ENCODE results near the gene ATP13A3. TPM values are rescaled to one million over a fixed set of nuclear protein-coding genes. Genes with fewer than 3 reads are reported as not detected.
"Not testable (repeated sequence)": the region's sequence is repeated elsewhere in the genome, so short reads cannot be mapped to it uniquely, and the experiment has no call there.

Gene ATP13A3
- total and polyA plus RNA-seq, 9 of the 15 experiments (the other 6 are each of a cell fraction or from before 2014, with no cell fraction given), result 16.6 to 135 (median 86.6) TPM

- BruUV-seq (replicated peaks); H3K27me3 ChIP-seq (ENCODE audit: control insufficient read depth in 2 of 2, insufficient read depth in 2 of 2, low read length in 2 of 2); H3K79me2 ChIP-seq (ENCODE audit: control insufficient read depth, insufficient read depth, low read length); H3K36me3 ChIP-seq (ENCODE audit: control insufficient read depth, insufficient read depth, low read length); H3K4me3 ChIP-seq; H3K4me2 ChIP-seq (ENCODE audit: insufficient read depth, low read length); H4K20me1 ChIP-seq (replicated peaks; ENCODE audit: control insufficient read depth, insufficient read depth, low read length); FAIRE-seq; in situ Hi-C loops (cut with MboI); H3K9me3 ChIP-seq (replicated peaks; ENCODE audit: control insufficient read depth, insufficient read depth, low read depth, low read length); CTCF ChIA-PET (ENCODE audit: low intra/inter-chr PET ratio); H3K9me1 ChIP-seq (ENCODE audit: control insufficient read depth, insufficient read depth, low read length); TF ChIP-seq MYC (CRISPR knock-in tag; IDR thresholded peaks at IDR 0.05; ENCODE audit: borderline replicate concordance, low read depth): not testable (repeated sequence)
- Histone ChIP-seq H3K4me1 (replicated peaks in 1 of 2; ENCODE audit: control insufficient read depth in 2 of 2, insufficient read depth in 2 of 2, low read length in 2 of 2) (peaks cover 0 to 11% of the 10 kb centered on the region in 2 experiments; a peak in 4 of 5 replicates), H2AFZ (ENCODE audit: low read depth, low read length) (peak overlapping the region; percentile 86), H3K9ac (ENCODE audit: insufficient read depth in 1 of 2, low read depth in 2 of 2, low read length in 2 of 2) (peak overlapping the region in 1 of 2 experiments; percentile 41; a peak in 1 of 4 replicates), H3K27ac (ENCODE audit: extremely low read depth, low read depth, low read length) (peak overlapping the region; percentile 48; the same call in 2 of the 3 replicates)
- intact Hi-C loops (cut with micrococcal nuclease), result loop anchor here (1.0 to 5.0 kb wide), 3 partner anchors 33 to 53 kb away; partner anchors contain the start of gene ATP13A3
- 29% methylated on average over 5 of the region's 5 CpGs for WGBS (ENCODE audit: insufficient coverage, low coverage, missing lambda C conversion rate)
- ATAC-seq (peak; percentile 80), DNase-seq (ENCODE audit: extremely low read depth in 1 of 4, low spot score in 3 of 4) (peak in 1 of 4 experiments; percentile 58)
- POLR2A ChIA-PET, result interaction anchor here (0.6 to 1.2 kb wide), 3 partner anchors 23 to 36 kb away, joined by 3 to 4 read pairs (median 3); no protein-coding TSS in a partner anchor
- TF ChIP-seq BHLHE40 (IDR thresholded peaks at IDR 0.05; ENCODE audit: low read length) (peak; percentile 32; the same call in 1 of the 2 replicates), PRDM10 (IDR thresholded peaks at IDR 0.05; ENCODE audit: partially characterized antibody) (peak; percentile 1), ZNF592 (IDR thresholded peaks at IDR 0.05) (peak; percentile 60; the same call in 1 of the 2 replicates), NFIC (IDR thresholded peaks at IDR 0.05) (peak; percentile 38), NRF1 (conservative IDR thresholded peaks at IDR 0.05 in 1 of 2, IDR thresholded peaks at IDR 0.05 in 1 of 2) (peak; percentile 38 to 61; a peak in 3 of 4 replicates), MNT (conservative IDR thresholded peaks at IDR 0.05) (0 out of 4 replicates have a peak, but pooled peaks of 1 of the 2 experiments have one; percentile 21), MYC (IDR thresholded peaks at IDR 0.05; ENCODE audit: low read depth, low read length) (peak; percentile 63)
Measured at GRCh38 chr3:194520201-194520600, 33.4 kb upstream of the ATP13A3 start.
